ENCODE measurements around the gene SLCO3A1.

DNA sequence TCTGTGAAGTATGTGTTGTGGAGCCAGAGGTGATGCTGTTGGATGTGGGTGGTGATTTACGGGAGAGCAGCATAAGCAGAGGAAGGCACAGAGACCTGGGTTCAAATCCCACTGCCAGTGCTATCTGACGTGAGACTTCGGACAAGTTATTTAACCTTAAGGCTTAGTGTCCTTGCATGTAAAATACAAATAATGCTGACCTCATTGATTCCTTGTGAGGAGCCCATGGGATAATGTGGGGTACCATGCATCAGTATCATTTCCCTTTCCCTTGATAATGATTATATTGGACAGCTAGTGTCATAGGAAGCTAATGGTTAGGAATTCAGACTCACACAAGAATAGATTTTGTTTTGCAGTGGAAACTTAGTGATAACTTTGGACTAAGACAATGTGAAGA is 141.6 kb downstream of the SLCO3A1 start:
- TF ChIP-seq POLR2A (IDR thresholded peaks at IDR 0.05; ENCODE audit: low read length) (no peak), GATA1 (IDR thresholded peaks at IDR 0.05; ENCODE audit: low read depth, low read length) (no peak)

All from erythroblast (primary cell).